Uterus (tissue), 2 donors: ENCODE measurements around the gene HAO2.

Source experiments
- POLR2A ChIP-seq, 2 donors: fragments of 450-650 bp; IDR thresholded peaks; one replicate each; pipeline ENCODE4 v1.6.1; 2016; ENCODE audit warnings: antibody characterized with exemption in 2 of 2, mild to moderate bottlenecking in 1 of 2, moderate library complexity in 1 of 2
- TF ChIP-seq, protein P1 (sequence below), 4 experiments: fragments of 200-600 bp in 2 of 4; fragments of 450-650 bp in 2 of 4; sonication (generic) in 2 of 4; IDR thresholded peaks; one replicate each; pipeline ENCODE4 v1.5.1; 2016 to 2019; ENCODE audit warnings: antibody characterized with exemption in 4 of 4, mild to moderate bottlenecking in 2 of 4, moderate library complexity in 1 of 4

DNA sequence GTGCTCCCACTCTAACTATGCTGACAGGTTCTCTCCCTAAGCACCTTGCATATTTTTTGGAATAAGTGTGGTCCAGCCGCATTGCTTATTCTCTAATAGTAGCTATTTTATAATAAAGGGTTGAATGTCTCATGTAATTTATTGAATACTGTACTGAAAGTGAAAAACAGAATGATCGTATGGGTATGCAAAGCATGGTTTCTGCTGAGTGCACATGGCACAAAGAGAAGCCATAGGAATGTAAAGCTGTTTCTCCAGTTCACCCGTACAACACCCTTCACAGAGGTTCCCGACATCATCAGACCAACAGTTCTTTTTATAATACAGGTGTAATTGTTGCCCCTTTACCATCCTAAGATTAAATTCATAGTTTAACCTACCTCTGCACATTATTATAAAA is 8.9 kb upstream of the HAO2 start:
- TF ChIP-seq, protein P1, sequence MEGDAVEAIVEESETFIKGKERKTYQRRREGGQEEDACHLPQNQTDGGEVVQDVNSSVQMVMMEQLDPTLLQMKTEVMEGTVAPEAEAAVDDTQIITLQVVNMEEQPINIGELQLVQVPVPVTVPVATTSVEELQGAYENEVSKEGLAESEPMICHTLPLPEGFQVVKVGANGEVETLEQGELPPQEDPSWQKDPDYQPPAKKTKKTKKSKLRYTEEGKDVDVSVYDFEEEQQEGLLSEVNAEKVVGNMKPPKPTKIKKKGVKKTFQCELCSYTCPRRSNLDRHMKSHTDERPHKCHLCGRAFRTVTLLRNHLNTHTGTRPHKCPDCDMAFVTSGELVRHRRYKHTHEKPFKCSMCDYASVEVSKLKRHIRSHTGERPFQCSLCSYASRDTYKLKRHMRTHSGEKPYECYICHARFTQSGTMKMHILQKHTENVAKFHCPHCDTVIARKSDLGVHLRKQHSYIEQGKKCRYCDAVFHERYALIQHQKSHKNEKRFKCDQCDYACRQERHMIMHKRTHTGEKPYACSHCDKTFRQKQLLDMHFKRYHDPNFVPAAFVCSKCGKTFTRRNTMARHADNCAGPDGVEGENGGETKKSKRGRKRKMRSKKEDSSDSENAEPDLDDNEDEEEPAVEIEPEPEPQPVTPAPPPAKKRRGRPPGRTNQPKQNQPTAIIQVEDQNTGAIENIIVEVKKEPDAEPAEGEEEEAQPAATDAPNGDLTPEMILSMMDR (IDR thresholded peaks at IDR 0.05): no peak
- no peak for TF ChIP-seq POLR2A (IDR thresholded peaks at IDR 0.05)
